KMS-11 (cell line): Measurements from ENCODE around the gene ZFYVE28.

Source experiments
- H2AFZ ChIP-seq: fragments of 200-600 bp; sonication (generic); 2 replicates; pipeline ENCODE4 v1.6.1; 2016; ENCODE audit warnings: antibody characterized with exemption, mixed run types, low read depth
- H3K27ac ChIP-seq: fragments of 200-600 bp; sonication (generic); 2 replicates; pipeline ENCODE4 v1.6.1; 2016; ENCODE audit warnings: mild to moderate bottlenecking, mixed run types
- H3K27me3 ChIP-seq: fragments of 200-600 bp; sonication (generic); 2 replicates; pipeline ENCODE4 v1.6.1; 2017; ENCODE audit warnings: mild to moderate bottlenecking, low read depth, mixed run types, moderate library complexity; ENCODE audit not compliant: insufficient read depth
- H3K36me3 ChIP-seq: fragments of 200-600 bp; sonication (generic); 2 replicates; pipeline ENCODE4 v1.6.1; 2017; ENCODE audit warnings: mild to moderate bottlenecking, mixed run types; ENCODE audit not compliant: insufficient read depth
- H3K4me1 ChIP-seq: fragments of 200-600 bp; sonication (generic); 2 replicates; pipeline ENCODE4 v1.6.1; 2016; ENCODE audit warnings: mild to moderate bottlenecking, low read depth, mixed run types; ENCODE audit not compliant: poor library complexity, severe bottlenecking
- H3K4me2 ChIP-seq: fragments of 200-600 bp; sonication (generic); 2 replicates; pipeline ENCODE4 v1.7.0; 2016; ENCODE audit warnings: mild to moderate bottlenecking, mixed run types
- H3K4me3 ChIP-seq: fragments of 200-600 bp; sonication (generic); IDR thresholded peaks from 2 replicates; pipeline ENCODE4 v1.6.1; 2017; ENCODE audit warnings: low read depth, low read length, mixed read lengths; ENCODE audit not compliant: insufficient read depth
- H3K79me2 ChIP-seq: fragments of 200-600 bp; sonication (generic); 2 replicates; pipeline ENCODE4 v1.6.1; 2016; ENCODE audit warnings: low read depth, mixed run types; ENCODE audit not compliant: insufficient read depth
- H3K9ac ChIP-seq: fragments of 200-600 bp; sonication (generic); 2 replicates; pipeline ENCODE4 v1.6.1; 2016; ENCODE audit warnings: mild to moderate bottlenecking, mixed run types
- H4K20me1 ChIP-seq: fragments of 200-600 bp; sonication (generic); 2 replicates; pipeline ENCODE4 v1.6.1; 2016; ENCODE audit warnings: mild to moderate bottlenecking, mixed run types; ENCODE audit not compliant: insufficient read depth
- CTCF ChIP-seq: fragments of 200-600 bp; sonication (generic); conservative IDR thresholded peaks from 2 replicates; pipeline ENCODE4 v1.6.1; 2017; ENCODE audit warnings: low read depth, mild to moderate bottlenecking, antibody characterized with exemption, low read length, moderate library complexity, mixed read lengths

ZFYVE28 gene

DNA sequence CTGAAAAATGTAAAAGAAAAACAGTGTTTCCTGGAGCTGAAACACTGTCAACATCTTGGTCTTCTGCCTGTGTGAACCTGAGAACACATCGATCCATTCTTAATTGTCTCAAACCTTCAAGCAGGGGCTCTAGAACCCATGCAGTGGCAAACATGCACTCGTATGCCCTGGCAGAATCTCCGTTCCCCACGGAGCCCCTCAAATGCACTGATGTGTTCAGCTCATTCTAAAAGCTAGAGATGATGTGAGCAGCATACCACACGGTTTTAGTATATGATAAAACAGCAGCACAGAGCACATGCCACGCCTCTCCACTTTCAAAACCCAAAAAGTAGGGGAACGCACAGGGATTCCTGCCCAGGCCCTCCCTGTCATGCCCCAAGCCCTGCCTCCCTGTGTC, 44.9 kb downstream of the ZFYVE28 start:
- H3K79me2 ChIP-seq: no peaks in the 10 kb centered on the region
- no peak overlapping the region for H3K9ac ChIP-seq
- H2AFZ ChIP-seq: no peak overlapping the region
- no peak overlapping the region for H3K27ac ChIP-seq
- no peaks in the 10 kb centered on the region for H3K36me3 ChIP-seq
- H3K4me2 ChIP-seq: no peak overlapping the region
- H4K20me1 ChIP-seq: no peaks in the 10 kb centered on the region
- no peaks in the 10 kb centered on the region for H3K27me3 ChIP-seq
- H3K4me1 ChIP-seq: no peaks in the 10 kb centered on the region
- no peak overlapping the region for H3K4me3 ChIP-seq
- TF ChIP-seq CTCF: no peak

DNA sequence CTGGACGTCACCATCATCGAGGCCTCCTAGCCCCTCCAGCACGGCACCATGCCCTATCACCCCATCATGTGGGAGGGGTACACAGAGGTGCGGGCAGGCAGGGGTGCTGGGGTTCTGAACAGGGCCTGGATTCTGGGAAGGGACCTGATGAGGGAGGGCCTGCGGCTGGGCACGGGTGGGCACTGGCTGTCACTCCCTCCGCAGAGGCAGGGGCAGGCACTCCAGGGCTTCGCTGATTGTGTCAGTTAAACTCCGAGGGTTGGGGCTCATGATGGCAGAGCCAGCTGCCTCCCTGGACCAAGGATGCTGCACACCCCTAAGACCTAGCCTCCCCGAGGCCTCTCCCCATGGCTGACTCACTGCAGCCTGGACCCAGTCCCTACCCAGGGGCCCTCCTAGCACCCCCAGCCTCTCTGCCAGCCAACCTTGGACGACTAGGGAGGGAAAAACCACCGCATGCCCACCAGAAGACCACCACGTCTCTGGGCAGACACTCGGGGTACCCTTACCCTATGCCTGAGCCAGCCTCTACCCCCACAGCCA, 45.9 kb downstream of the ZFYVE28 start:
- Histone ChIP-seq H3K27ac (no peak overlapping the region), H3K79me2 (no peaks in the 10 kb centered on the region), H3K36me3 (no peaks in the 10 kb centered on the region), H3K9ac (no peak overlapping the region), H2AFZ (no peak overlapping the region), H3K4me2 (no peak overlapping the region), H3K27me3 (no peaks in the 10 kb centered on the region), H3K4me3 (no peak overlapping the region), H3K4me1 (no peaks in the 10 kb centered on the region), H4K20me1 (no peaks in the 10 kb centered on the region)
- no peak for TF ChIP-seq CTCF

DNA sequence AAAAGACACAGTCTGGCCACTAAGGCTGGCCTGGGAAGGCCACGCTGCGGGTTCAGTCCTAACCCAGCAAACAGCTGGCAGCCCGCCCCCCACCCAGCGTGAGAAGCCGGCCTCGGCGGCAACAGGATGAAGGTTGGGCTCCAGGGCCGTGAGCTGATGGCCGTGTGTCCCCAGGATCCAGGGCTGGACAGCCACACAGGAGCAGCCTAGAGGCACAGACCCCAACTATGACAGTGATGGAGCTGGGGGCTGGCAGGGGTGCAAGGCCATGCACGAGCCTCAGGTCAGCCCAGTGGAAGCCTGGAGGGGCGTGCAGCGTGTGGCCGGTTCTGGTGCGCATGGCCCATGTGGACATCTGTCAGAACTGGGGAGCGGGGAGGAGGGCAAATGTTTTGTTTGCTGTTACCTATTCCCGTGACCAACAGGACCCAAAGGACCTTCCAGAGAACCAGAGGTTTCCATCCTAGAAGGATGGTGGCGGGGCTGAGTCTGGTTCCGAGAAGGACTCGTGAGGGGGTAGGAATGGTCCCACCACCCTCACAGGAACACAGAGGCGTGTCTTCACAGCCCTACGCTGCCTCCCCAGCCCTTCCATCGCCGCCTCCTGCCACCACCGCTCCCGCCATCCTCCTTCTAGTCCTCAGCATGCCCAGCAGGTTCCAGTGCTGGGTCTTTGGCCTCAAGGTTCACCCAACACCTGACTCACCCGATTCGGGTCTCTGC, 46.5 kb downstream of the ZFYVE28 start:
- Histone ChIP-seq H3K4me2 (no peak overlapping the region), H3K4me1 (no peaks in the 10 kb centered on the region), H4K20me1 (no peaks in the 10 kb centered on the region), H3K79me2 (no peaks in the 10 kb centered on the region), H3K27ac (no peak overlapping the region), H3K9ac (no peak overlapping the region), H3K27me3 (no peaks in the 10 kb centered on the region), H2AFZ (no peak overlapping the region), H3K36me3 (no peaks in the 10 kb centered on the region), H3K4me3 (no peak overlapping the region)
- TF ChIP-seq CTCF: no peak

DNA sequence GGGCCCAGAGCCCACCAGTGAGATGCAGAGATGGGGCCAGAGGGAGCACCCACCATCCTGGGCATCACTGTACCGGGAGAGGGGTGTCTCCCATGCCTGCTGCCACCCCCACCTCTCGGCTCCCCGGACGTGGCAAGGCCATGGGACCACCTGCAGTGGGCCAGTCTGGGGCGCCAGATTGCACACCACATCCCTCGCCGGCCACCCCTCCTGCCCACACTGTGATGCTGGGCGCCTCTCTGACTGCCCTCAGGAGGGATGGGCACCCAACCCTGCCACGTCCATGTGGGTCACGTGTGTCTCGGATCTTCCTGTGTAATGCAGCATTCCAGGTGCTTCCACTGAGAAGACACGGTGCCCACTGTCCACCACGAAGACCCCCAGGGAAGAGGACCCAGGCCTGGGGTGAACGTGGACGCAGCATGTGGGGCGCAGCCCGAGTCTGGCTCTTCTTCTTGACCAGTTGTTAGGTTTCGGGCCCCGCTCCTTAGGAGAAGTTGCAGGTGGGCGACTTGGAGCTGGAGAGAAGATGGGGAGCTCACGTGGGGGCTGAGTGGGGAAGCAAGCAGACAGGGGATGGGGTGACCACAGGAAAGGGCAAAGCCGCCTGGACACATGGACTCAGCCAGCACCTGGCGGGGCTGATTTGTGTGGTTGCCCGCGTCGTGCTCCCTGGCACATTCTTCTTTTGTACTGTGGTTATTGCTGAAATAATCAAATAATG, 47.7 kb downstream of the ZFYVE28 start:
- no peak for TF ChIP-seq CTCF
- Histone ChIP-seq H3K4me3 (no peak overlapping the region), H3K27me3 (no peaks in the 10 kb centered on the region), H2AFZ (no peak overlapping the region), H3K79me2 (no peaks in the 10 kb centered on the region), H3K4me1 (no peaks in the 10 kb centered on the region), H4K20me1 (no peaks in the 10 kb centered on the region), H3K27ac (no peak overlapping the region), H3K9ac (no peak overlapping the region), H3K36me3 (no peaks in the 10 kb centered on the region), H3K4me2 (no peak overlapping the region)
